ENCODE measurements around the gene DIS3L2.

GRCh38 chr2:232042911-232043574, 81.5 kb downstream of the DIS3L2 start:
- TF ChIP-seq, protein P1, sequence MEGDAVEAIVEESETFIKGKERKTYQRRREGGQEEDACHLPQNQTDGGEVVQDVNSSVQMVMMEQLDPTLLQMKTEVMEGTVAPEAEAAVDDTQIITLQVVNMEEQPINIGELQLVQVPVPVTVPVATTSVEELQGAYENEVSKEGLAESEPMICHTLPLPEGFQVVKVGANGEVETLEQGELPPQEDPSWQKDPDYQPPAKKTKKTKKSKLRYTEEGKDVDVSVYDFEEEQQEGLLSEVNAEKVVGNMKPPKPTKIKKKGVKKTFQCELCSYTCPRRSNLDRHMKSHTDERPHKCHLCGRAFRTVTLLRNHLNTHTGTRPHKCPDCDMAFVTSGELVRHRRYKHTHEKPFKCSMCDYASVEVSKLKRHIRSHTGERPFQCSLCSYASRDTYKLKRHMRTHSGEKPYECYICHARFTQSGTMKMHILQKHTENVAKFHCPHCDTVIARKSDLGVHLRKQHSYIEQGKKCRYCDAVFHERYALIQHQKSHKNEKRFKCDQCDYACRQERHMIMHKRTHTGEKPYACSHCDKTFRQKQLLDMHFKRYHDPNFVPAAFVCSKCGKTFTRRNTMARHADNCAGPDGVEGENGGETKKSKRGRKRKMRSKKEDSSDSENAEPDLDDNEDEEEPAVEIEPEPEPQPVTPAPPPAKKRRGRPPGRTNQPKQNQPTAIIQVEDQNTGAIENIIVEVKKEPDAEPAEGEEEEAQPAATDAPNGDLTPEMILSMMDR (IDR thresholded peaks at IDR 0.05; ENCODE audit: low read depth, low read length) = no peak
- TF ChIP-seq EZH2phosphoT487 (IDR thresholded peaks at IDR 0.05; ENCODE audit: low read depth) = no peak

All from OCI-LY3 (cell line).